ENCODE measurements around the gene INTS15.

The INTS15 gene

GRCh38 chr7:6644728-6645127 is 54.9 kb downstream of the INTS15 start:
- no peak for DNase-seq

- no peak for DNase-seq
Observed at GRCh38 chr7:6646465-6646864, 56.6 kb downstream of the INTS15 start.

- no peak for DNase-seq
Observed at GRCh38 chr7:6647080-6647479, 57.3 kb downstream of the INTS15 start.

- no peak for DNase-seq
Observed at GRCh38 chr7:6647541-6647940, 57.7 kb downstream of the INTS15 start.

- no peak for DNase-seq
Observed at GRCh38 chr7:6648066-6648814, 58.4 kb downstream of the INTS15 start.

- no peak for DNase-seq
Observed at GRCh38 chr7:6648815-6649104, 58.9 kb downstream of the INTS15 start.

GRCh38 chr7:6649241-6649961 is 59.6 kb downstream of the INTS15 start:
- no peak for DNase-seq

- no peak for DNase-seq
Observed at GRCh38 chr7:6650086-6650485, 60.3 kb downstream of the INTS15 start.

- DNase-seq, result no peak
Observed at GRCh38 chr7:6650521-6651011, 60.7 kb downstream of the INTS15 start.

GRCh38 chr7:6651851-6652445 is 62.1 kb downstream of the INTS15 start:
- no peak for DNase-seq

- DNase-seq, result no peak
Observed at GRCh38 chr7:6652446-6653011, 62.7 kb downstream of the INTS15 start.

- DNase-seq, result no peak
Observed at GRCh38 chr7:6653071-6654003, 63.5 kb downstream of the INTS15 start.

- no peak for DNase-seq
Observed at GRCh38 chr7:6654113-6654841, 64.5 kb downstream of the INTS15 start.

GRCh38 chr7:6654842-6655610 is 65.2 kb downstream of the INTS15 start:
- no peak for DNase-seq

- DNase-seq, result no peak
Observed at GRCh38 chr7:6655636-6656385, 66.0 kb downstream of the INTS15 start.

- no peak for DNase-seq
Observed at GRCh38 chr7:6656413-6656812, 66.6 kb downstream of the INTS15 start.
